ENCODE measurements around the gene CGB2. TPM values are rescaled to one million over a fixed set of nuclear protein-coding genes. Genes with fewer than 3 reads are reported as not detected.

CGB2 gene
- total RNA-seq, 2 donors from 2014 or later = not detected

DNA sequence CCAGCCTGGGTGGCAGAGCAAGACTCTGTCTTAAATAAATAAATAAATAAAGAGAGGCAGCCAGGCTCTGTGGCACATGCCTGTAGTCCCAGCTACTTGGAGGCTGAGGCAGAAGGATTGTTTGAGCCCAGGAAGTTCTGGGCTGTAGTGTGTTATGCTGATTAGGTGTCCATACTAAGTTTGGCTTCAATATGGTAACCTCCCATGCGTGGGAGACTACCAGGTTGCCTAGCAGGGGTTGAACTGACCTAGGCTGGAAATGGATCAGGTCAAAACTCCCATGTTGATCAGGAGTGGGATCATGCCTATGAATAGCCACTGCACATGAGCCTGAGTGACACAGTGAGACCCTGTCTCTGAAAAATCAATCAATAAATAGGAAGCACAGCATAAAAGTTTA, 49.6 kb downstream of the CGB2 start:
- H3K27me3 ChIP-seq = no peaks in the 10 kb centered on the region
- no peak overlapping the region for H3K27ac ChIP-seq
- H3K4me1 ChIP-seq = peaks cover 0 to 11% of the 10 kb centered on the region in 2 donors
- H3K36me3 ChIP-seq = no peaks in the 10 kb centered on the region
- TF ChIP-seq, protein P1, sequence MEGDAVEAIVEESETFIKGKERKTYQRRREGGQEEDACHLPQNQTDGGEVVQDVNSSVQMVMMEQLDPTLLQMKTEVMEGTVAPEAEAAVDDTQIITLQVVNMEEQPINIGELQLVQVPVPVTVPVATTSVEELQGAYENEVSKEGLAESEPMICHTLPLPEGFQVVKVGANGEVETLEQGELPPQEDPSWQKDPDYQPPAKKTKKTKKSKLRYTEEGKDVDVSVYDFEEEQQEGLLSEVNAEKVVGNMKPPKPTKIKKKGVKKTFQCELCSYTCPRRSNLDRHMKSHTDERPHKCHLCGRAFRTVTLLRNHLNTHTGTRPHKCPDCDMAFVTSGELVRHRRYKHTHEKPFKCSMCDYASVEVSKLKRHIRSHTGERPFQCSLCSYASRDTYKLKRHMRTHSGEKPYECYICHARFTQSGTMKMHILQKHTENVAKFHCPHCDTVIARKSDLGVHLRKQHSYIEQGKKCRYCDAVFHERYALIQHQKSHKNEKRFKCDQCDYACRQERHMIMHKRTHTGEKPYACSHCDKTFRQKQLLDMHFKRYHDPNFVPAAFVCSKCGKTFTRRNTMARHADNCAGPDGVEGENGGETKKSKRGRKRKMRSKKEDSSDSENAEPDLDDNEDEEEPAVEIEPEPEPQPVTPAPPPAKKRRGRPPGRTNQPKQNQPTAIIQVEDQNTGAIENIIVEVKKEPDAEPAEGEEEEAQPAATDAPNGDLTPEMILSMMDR (IDR thresholded peaks at IDR 0.05) = no peak
- H3K4me3 ChIP-seq = no peak overlapping the region
- no peak for DNase-seq (ENCODE audit: low spot score)
- no peaks in the 10 kb centered on the region for H3K9me3 ChIP-seq

Small RNAs within 50 kb of the gene (microRNA-seq; reads per million reads assigned to microRNA genes)
- gene MIR6798 (ENCODE audit: borderline number of aligned reads in 2 of 2, borderline replicate concordance in 1 of 2) = 0 to 0.71 reads per million in 2 donors

Other genes with a start within 250 kb of the CGB2 start
- gene BCAT2, start 220.9 kb upstream of the CGB2 start, total RNA-seq = 10 to 100 TPM; 32.3 to 37.5 TPM
- 1 to 10 TPM; 3.7 to 6.3 TPM for gene HSD17B14, start 195.4 kb upstream of the CGB2 start, total RNA-seq
- 10 to 100 TPM; 22.4 to 25.1 TPM for gene PLEKHA4, start 163.3 kb upstream of the CGB2 start, total RNA-seq
- 10 to 100 TPM; 55.0 to 97.6 TPM for gene PPP1R15A, start 159.5 kb upstream of the CGB2 start, total RNA-seq
- gene TULP2, start 133.1 kb upstream of the CGB2 start, total RNA-seq = not detected
- gene NUCB1, start 131.6 kb upstream of the CGB2 start, total RNA-seq = 100 to 1,000 TPM; 347 to 411 TPM
- not detected for gene DHDH, start 98.2 kb upstream of the CGB2 start, total RNA-seq
- 10 to 100 TPM; 10.7 to 21.2 TPM for gene BAX, start 77.0 kb upstream of the CGB2 start, total RNA-seq
- 1,000 to 10,000 TPM; 1,493 to 3,053 TPM for gene FTL, start 66.6 kb upstream of the CGB2 start, total RNA-seq
- gene GYS1, start 38.6 kb upstream of the CGB2 start, total RNA-seq = 10 to 100 TPM; 72.1 to 88.1 TPM
- gene RUVBL2, start 38.0 kb upstream of the CGB2 start, total RNA-seq = 10 to 100 TPM; 49.1 to 87.7 TPM
- not detected for gene LHB, start 14.8 kb upstream of the CGB2 start, total RNA-seq
- not detected for gene CGB3, start 7.6 kb upstream of the CGB2 start, total RNA-seq
- gene CGB1, start 5.0 kb downstream of the CGB2 start, total RNA-seq = not detected
- gene CGB5, start 12.0 kb downstream of the CGB2 start, total RNA-seq = not detected
- gene CGB8, start 17.2 kb downstream of the CGB2 start, total RNA-seq = not detected
- not detected for gene CGB7, start 25.9 kb downstream of the CGB2 start, total RNA-seq
- not detected for gene NTF4, start 32.9 kb downstream of the CGB2 start, total RNA-seq
- 1 to 10 TPM in 1 of 2 donors, under 1 TPM in 1; 0.35 to 3.2 TPM for gene KCNA7, start 40.8 kb downstream of the CGB2 start, total RNA-seq
- gene SNRNP70, start 53.6 kb downstream of the CGB2 start, total RNA-seq = 10 to 100 TPM; 62.7 to 89.4 TPM
- gene LIN7B, start 82.5 kb downstream of the CGB2 start, total RNA-seq = 10 to 100 TPM; 31.5 to 35.0 TPM
- gene C19orf73, start 87.3 kb downstream of the CGB2 start, total RNA-seq = 1 to 10 TPM; 3.1 to 5.9 TPM
- gene PPFIA3, start 87.7 kb downstream of the CGB2 start, total RNA-seq = 1 to 10 TPM; 5.0 to 6.8 TPM
- gene HRC, start 123.5 kb downstream of the CGB2 start, total RNA-seq = 1,000 to 10,000 TPM in 1 of 2 donors, 100 to 1,000 TPM in 1; 558 to 1,164 TPM
- gene TRPM4, start 125.9 kb downstream of the CGB2 start, total RNA-seq = 10 to 100 TPM; 20.6 to 22.8 TPM

Data from right atrium auricular region (tissue), 2 donors.